ENCODE data around the gene GNG5.

DNA sequence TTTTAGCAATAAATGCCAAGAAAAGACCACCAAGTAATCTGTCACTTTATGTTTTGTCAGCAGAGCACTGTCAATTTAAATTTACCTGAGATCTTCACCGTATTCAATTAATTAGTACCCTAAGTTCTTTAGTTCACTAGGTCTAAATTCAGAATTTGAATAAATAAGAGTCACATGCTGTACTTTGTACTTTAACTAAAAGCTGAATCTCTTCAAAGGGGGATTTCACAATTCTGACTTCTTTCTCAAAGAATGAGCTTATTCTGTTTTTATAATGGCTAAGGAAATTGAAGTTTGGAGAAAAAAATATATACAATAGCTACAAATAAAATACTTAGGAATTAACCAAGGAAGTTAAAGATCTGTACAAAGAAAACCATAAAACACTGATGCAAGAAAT, 2.1 kb upstream of the GNG5 start:
- TF ChIP-seq, protein P1, sequence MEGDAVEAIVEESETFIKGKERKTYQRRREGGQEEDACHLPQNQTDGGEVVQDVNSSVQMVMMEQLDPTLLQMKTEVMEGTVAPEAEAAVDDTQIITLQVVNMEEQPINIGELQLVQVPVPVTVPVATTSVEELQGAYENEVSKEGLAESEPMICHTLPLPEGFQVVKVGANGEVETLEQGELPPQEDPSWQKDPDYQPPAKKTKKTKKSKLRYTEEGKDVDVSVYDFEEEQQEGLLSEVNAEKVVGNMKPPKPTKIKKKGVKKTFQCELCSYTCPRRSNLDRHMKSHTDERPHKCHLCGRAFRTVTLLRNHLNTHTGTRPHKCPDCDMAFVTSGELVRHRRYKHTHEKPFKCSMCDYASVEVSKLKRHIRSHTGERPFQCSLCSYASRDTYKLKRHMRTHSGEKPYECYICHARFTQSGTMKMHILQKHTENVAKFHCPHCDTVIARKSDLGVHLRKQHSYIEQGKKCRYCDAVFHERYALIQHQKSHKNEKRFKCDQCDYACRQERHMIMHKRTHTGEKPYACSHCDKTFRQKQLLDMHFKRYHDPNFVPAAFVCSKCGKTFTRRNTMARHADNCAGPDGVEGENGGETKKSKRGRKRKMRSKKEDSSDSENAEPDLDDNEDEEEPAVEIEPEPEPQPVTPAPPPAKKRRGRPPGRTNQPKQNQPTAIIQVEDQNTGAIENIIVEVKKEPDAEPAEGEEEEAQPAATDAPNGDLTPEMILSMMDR (IDR thresholded peaks at IDR 0.05) = no peak
- TF ChIP-seq POLR2AphosphoS5 (IDR thresholded peaks at IDR 0.05; ENCODE audit: insufficient read depth in 1 of 2, low read depth in 1 of 2) = no peak
